Activated CD8-positive, alpha-beta memory T cell treated with anti-CD3 and anti-CD28 coated beads for 36 hours (primary cell): ENCODE data around the gene CRTC1. TPM values are rescaled to one million over a fixed set of nuclear protein-coding genes. Genes with fewer than 3 reads are reported as not detected.
"Not testable (repeated sequence)": the region's sequence is repeated elsewhere in the genome, so short reads cannot be mapped to it uniquely, and the experiment has no call there.

ENCODE experiments used
- CTCF ChIA-PET: fragments of 350-600 bp; sonication (Branson Sonifier 250); formaldehyde crosslinking; loops from one replicate; lab custom pipeline; 2021; ENCODE audit warnings: antibody characterized with exemption; lab: Charles Lee
- POLR2A ChIA-PET: fragments of 350-600 bp; sonication (Branson Sonifier 250); formaldehyde crosslinking; loops from one replicate; lab custom pipeline; 2021; ENCODE audit warnings: antibody characterized with exemption; lab: Charles Lee
- total RNA-seq, 2 experiments: library from RNA; stranded (reverse); gene quantifications; one replicate each; pipeline ENCODE4 v1.2.3, GENCODE V29; 2021

The CRTC1 gene
- total RNA-seq, 2 experiments from 2014 or later = 5.0 to 5.5 TPM

GRCh38 chr19:18715416-18715815, 31.9 kb downstream of the CRTC1 start:
- ChIA-PET POLR2A (no interaction called here), CTCF (no interaction called here)

DNA sequence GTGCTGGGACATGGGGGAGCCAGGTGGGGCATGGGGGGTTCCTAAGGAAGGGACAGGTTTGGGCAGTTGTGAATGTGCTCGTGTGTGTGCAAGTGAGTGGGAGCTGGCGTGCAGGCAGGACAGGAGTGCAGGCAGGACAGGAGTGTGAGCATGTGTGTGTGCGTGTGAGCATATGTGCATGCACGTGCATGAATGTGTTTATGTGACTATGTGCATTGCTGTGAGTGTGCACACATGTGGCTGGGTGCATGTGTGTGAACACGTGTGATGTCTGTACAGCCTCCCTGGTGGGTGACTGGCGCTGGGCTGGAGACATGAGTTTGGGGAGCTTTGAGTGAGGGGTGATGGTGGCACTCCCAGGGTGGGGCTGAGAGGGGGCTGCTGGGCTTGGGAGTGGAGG, 33.4 kb downstream of the CRTC1 start:
- CTCF ChIA-PET = interaction anchor here (0.6 kb wide), 1 partner anchor 329 kb away, joined by 3 read pairs; no protein-coding TSS in a partner anchor

GRCh38 chr19:18717601-18718000, 34.1 kb downstream of the CRTC1 start:
- ChIA-PET CTCF (no interaction called here), POLR2A (no interaction called here)

More for the DNA sequence above, 33.4 kb downstream of the CRTC1 start:
- POLR2A ChIA-PET = no interaction called here

DNA sequence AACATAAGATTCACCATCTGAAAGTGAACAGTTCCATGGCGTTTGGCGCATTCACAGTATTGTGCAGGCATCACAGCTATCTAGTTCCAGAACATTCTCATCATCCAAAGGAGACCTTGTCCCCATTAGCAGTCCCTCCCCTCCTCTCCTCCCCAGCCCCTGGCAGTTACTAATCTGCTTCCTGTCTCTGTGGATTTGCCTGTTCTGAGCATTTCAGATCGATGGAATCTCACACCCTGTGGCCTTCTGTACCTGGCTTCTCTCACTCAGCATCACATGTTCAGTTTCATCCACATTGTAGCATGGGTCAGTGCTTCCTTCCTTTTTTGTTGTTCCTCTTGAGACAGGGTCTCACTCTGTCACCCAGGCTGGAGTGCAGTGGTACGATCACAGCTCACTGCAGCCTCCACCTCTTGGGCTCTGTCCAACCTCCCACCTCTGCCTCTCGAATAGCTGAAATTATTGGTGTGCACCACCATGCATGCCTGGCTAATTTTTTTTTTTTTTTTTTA, 34.6 kb downstream of the CRTC1 start:
- CTCF ChIA-PET = no interaction called here
- POLR2A ChIA-PET = no interaction called here

DNA sequence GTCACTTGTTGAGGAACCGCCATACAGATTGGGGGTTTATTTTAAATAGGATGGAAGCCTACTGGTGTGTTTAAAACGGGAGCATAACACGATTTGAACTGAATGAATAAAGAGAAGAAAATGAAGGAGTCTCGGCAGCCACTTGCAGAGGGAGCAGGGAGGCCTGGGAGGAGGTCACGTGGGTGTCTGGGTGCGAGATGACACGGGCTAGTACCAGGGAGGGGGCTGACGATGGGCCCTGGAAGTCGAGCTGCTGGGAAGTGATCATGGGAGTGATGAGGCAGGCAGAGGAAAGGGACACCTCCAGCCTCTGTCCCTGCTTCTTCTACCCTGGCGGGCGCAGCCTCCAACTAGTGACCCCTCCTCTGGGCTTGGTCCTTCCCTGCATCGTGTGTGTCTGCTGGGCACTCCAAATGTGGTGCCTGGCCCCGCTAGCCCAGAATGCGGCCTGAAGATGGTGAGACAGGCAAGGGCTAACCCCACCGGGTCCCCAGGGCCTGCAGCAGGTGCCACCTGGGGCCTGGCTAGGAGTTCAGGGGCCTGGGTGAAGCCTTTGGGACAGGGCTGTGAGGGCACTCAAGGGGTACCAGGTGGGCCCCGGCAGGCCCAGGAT, 35.5 kb downstream of the CRTC1 start:
- CTCF ChIA-PET = no interaction called here
- POLR2A ChIA-PET = no interaction called here

DNA sequence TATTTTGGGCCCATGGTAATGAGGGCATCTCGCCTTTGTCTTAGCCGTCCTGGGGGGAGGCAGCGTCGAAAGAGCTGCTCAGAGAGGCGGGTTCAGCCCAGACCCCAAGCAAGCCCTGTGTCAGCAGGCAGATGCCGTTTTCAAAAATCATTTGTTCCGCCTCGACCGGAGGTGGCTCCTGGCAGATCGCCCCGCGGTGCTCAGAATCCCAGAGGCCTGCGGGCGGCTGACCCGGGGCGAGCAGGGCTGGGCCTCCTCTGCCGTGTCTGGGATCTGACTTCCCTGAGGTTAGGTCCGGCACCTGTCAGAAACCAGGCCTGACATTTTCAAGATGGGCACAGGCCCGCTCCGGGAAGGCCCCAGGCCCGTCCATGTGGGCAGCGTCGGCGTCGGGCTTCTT, 36.1 kb downstream of the CRTC1 start:
- POLR2A ChIA-PET = no interaction called here
- CTCF ChIA-PET = no interaction called here

- CTCF ChIA-PET = interaction anchor here (1.0 kb wide), 1 partner anchor 142 kb away, joined by 3 read pairs; no protein-coding TSS in a partner anchor
- POLR2A ChIA-PET = no interaction called here
Measured at GRCh38 chr19:18723871-18724377, 40.4 kb downstream of the CRTC1 start.

- ChIA-PET POLR2A (no interaction called here), CTCF (interaction anchor here (0.7 kb wide), 1 partner anchor 612 kb away, joined by 5 read pairs; no protein-coding TSS in a partner anchor)
Measured at GRCh38 chr19:18725841-18726770, 42.6 kb downstream of the CRTC1 start.

- CTCF ChIA-PET = interaction anchor here (0.7 kb wide), 1 partner anchor 611 kb away, joined by 5 read pairs; no protein-coding TSS in a partner anchor
- POLR2A ChIA-PET = no interaction called here
Measured at GRCh38 chr19:18726846-18727245, 43.4 kb downstream of the CRTC1 start.

DNA sequence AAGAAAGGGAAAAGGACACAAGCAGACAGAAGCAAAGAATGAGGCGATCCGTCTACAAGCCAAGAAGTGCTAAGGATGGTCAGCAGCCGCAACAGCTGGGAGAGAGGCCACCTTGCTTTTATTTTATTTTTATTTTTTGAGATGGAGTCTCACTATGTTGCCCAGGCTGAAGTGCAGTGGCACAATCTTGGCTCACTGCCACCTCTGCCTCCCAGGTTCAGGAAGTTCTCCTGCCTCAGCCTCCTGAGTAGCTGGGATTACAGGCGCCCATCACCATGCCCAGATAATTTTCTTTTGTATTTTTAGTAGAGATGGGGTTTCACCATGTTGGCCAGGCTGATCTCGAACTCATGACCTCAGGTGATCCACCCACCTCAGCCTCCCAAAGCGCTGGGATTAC, 44.1 kb downstream of the CRTC1 start:
- CTCF ChIA-PET, POLR2A ChIA-PET: not testable (repeated sequence)

DNA sequence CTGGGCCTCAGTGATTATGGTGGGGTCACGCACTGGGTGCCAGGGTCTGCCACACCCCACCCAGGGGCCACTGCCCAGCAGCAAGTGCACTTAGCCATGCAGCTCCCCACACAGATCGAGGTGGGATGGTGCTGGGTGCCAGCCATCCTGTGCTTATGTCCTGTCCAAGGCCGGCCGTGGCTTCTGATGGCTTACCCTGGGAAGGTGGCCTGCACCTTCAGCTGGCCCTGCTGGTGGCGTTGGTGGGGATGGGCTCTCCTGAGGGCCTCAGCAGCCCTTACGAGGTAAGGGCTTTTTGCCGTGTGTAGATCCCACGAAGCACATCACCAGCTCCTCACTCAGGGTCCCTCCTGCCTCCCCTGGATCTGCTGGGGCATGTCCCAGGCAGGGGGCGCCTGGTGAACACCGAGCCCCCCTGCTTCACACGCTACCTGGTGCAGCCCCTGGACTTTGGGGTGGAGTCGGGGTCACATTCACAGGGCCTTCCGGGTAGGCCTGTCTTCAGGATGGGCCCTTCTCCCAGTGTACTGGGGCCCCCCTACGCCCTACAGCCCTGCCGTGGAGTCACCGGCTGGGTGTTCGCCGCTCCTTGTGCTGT, 46.6 kb downstream of the CRTC1 start:
- POLR2A ChIA-PET = interaction anchor here (0.6 kb wide), 1 partner anchor 341 kb away, joined by 3 read pairs; no protein-coding TSS in a partner anchor
- CTCF ChIA-PET = no interaction called here

DNA sequence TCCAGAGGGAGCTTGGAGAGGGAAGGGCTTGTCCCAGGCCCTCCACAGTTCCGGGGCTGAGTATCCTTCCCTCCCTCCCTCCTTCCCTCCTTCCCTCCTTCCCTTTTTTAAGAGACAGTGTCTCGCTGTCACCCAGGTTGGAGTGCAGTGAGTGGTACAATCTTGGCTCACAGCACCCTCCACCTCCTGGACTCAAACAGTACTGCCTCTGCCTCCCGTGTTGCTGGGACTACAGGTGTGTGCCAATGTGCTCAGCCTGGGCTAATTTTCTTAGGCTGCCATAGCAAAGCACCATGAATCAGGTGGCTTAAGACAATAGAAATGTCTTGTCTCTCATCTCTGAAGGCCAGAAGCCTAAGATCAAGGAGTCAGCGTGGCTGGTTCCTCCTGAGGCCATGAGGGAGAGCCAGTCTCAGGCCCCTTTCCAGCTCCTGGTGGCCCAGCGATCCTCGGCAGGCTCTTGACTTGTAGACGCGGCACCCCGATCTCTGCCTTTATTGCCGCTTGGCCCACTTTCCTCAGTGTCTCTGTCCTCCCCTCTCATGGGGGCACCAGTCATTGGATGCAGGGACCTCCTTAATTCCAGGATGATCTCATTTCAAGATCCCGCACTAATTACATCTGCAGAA, 47.5 kb downstream of the CRTC1 start:
- POLR2A ChIA-PET = no interaction called here
- CTCF ChIA-PET = no interaction called here

DNA sequence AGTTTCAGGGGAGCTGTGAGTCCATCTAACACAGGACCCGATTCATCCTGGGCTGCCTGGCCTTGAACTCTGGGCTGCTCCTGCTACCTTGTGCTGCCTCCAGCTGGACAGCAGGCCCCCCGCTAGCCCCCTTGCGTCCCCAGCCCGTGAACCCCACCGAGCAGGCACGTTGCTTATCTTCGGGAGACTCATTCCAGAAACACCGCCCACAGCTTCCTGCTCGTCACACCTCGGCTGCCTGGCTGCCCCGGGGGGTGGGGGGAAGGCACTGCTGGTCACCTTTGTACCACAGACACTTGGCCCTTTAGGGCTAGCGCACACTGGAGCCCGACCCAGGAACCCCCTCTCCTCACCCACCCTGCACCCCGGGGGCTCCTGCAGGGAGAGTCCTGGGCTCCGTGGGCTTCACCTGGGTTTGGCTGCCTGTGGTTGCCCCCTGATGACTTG, 48.1 kb downstream of the CRTC1 start:
- ChIA-PET POLR2A (no interaction called here), CTCF (no interaction called here)

DNA sequence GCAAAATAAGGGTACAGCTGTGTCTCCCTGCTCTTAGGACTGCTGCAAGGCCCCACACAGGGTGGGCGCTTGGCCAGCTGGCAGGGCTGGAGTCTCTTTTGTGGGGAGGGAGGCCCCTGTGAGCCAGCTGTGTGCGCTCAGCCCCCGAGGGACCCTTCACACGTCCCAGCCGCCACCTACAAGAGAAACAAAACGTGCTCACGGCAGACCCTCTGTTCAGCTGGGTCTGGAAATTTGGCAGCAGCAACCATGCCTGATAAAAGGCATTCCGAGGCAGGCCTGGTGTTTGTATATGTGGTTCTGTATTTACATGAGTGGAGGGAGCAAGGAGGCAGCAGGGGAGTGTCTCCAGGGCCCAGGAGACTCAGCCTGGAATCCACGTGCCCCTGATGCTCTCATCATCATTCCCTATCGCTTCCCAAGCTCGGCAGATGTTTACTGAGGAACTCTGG, 49.7 kb downstream of the CRTC1 start:
- CTCF ChIA-PET = no interaction called here
- POLR2A ChIA-PET = no interaction called here

- CTCF ChIA-PET = interaction anchor here (0.6 kb wide), 1 partner anchor 40 kb away, joined by 5 read pairs; no protein-coding TSS in a partner anchor
- POLR2A ChIA-PET = not testable (repeated sequence)
Measured at GRCh38 chr19:18733762-18734332, 50.4 kb downstream of the CRTC1 start.

GRCh38 chr19:18735324-18735723, 51.8 kb downstream of the CRTC1 start:
- ChIA-PET CTCF (no interaction called here), POLR2A (no interaction called here)

GRCh38 chr19:18735752-18736151, 52.3 kb downstream of the CRTC1 start:
- ChIA-PET CTCF (no interaction called here), POLR2A (no interaction called here)

DNA sequence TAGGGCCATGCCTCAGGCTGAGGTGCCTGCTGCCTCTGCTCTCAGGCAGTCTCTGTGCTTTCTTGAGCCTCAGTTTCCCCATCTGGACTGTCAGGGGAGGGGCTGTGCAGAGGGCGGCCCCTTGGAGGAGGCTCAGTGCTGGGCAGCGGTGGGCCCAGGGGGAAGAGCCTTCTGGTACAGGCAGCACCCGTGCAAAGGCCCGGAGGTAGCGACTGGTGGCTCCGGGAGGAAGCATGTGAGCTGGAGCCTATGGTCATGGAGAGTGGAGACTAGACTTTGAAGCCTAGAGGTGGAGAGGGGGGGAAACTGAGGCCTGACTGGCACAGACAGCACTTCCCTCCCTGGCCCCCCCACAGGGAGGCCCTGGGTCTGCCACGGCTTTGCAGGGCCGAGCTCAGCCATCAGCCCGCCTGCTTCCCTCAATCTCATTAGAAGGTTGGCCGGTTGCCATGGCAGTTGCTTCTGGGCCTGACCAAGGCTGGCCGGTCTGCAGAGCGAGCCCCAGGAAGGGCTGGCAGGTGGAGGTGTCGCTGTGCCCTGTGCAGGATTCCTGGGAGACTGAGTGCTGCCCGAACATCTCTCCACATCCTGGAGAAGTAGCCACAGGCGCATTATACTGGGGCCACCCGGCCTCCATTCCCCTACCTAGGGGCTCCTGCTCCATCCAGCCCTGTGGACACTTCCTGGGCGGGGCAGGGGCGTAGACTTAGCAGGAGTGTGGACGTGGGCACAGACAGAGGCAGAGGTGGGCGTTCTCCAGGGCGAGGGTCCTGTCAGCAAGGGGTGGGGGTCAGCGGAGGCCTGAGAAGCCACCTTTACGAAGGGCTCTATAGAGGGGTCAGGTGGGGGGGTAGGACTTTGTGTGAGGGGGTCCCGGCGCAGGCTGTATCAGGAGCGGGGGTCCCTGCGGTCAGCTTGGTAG, 53.2 kb downstream of the CRTC1 start:
- CTCF ChIA-PET = no interaction called here
- POLR2A ChIA-PET = no interaction called here
